Stimulated activated naive CD4-positive, alpha-beta T cell treated with Interleukin-2 at 50 U/mL for 16 hours (primary cell): Measurements from ENCODE around the gene HPCAL1.

Source experiments
- DNase-seq: peaks from one replicate; lab custom pipeline; 2025; lab: John Stamatoyannopoulos, UW

Gene HPCAL1

DNA sequence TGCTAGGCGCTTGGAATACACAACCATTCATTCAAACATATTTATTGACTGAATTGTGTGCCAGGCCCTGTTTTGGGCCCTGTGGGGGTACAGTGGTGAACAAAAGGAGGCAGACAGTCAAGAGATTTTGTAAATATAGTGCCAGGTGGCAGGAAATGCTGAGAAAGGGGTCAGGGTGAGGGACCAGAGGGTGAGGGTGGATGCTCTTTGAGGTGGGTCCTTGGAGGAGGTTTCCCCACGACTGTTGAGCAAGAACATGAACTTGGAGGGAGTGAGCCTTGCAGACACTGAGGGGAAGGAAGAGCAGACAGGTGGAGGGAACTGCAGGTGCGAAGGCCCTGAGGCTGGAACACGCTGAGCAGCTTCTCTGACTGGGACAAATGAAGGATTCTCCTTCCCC is 104.7 kb downstream of the HPCAL1 start:
- DNase-seq = no peak

DNA sequence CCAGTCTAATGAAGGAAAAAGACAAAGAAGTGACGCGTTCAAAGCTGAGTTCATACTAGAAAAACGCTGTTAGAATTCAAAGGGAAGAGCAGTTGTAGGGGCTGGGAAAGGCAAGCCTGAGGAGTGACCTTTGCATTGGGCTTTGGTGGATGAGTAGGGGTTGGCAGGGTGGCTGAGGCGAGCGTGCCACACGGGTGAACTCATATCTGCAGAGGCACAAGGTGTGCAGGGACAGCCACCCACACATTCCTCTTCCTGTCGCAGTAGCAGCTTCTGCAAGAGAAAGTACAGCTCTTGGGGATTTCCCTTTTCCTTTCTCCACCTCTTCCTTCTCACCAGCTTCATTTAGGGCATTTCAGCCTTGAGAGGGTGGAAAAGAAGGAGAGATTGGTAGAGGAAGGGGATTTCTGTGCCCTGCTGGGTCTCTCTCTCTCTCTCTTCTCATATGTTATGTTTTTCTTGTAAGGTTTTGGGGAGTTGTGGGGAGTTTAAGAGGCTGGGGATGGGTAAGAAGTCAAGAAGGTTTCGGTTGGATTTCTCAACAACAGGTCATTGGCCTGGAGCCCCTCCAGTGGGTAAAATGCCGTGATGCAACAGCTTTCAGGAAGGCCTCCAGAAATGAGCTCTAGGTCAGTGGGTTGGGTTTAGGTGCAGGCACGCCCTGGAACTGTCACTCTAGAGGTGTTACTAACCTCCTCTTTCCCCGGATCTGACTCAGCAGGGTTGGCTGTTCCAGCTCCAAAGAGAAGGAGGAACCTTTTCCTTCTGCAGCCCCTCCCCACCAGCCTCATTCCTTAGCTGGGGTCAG is 105.3 kb downstream of the HPCAL1 start:
- peak; percentile 64 for DNase-seq

DNA sequence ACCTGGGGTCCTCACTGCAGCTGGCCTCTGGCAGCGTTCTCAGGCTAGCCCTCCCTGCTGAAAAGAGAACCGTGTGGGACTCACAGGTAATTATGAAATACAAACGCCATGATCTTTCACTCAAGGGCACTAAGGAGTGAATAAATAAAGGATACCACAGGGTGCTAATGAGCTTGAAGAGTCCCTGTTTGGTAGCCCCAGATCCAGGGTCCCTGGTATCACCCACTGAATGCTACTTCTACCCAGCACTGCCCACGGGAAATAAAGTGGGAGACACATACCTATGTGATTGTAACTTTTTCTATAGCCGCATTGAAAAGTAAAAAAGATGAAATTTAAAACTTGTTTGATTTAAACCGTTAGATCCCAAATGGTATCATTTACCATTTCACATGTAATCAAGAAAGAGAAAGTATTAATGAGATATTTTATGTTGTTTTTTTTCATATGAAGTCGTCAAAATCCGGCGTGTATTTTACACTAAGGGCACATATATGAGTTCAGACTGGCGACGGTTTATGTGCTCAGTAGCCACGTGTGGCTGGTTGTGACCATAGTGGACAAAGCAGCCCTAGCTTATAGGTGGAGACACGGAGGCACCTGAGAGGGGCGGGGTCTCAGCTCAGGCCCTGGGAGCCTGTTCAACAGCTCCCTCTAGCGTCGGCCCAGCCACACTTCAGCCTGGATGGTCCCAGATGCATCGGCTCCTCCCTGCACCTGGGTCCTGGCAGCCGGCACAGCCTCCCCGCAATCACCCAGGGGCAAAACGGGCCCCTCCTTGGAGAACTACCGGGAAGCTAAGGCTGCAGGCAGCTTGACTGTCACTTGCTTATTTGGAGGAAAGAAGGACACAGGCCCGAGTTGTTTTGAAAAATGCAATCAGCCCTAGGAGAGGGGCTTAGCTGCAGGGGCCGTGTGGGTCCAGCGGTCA is 106.2 kb downstream of the HPCAL1 start:
- DNase-seq = peak; percentile 77

DNA sequence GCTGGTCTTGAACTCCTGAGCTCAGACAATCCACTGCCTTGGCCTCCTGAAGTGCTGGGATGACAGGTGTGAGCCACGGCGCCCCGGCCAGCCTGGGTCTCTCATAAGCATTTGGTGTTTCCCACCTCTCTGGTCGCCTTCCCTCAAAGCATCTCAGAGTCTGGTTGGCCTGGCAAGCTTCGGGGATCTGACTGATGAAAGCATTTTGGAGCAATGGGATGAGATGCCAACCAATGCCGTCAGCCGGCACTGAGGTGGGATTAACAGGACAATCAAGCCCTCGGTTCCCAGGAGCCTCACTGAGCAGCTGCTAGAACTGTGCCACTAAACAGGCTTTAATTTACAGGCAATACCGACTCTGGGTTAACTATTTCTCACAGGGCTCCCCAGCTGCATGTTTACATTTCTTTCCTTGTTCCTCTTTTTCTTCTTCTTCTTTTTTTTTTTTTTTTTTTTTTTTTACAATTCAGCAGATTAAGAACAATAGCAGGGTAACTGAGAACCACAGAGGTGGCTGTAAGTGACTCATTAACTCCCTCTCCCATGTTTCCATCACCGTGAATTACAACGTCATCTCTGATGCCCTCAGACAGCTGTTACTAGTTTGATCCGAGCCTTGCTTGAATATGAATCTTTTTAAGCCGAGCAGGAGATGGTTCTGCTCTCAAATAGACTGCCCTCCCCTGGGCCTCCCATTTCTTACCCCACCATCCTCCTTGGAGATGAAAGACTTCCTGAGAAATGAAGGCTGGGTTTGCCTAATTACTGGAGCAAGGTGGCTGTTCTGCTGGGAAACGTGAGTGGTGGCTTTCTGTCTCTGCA is 107.5 kb downstream of the HPCAL1 start:
- DNase-seq = no peak

DNA sequence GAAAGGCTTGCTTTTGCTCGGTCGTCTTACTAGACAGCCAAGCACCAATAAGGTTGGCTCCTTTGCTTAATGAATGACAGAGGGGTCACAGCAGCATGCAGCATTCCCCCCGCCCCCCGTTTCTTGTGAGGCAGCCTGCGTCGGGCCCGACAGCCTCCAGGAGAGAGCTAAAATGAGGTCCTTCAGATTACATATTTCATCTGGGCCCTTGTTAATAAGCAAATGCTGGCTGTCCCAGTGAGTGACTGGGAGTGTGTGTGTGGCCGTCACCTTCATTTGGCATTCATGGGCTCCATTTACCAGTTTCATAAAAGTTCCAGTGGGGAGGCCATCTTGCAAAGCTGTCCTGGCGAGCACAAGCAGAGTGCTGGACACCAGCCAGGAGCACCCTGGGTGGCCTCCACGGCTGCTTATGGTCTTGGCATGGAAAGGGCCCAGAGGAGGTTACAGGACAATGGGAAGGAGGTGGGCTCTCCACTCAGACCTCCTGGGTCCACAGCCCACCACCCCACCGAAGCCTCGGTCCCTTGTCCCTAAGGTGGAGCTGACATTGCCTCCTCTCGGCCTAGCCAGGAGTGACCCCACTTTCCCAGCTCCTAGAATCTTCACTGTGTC is 108.2 kb downstream of the HPCAL1 start:
- DNase-seq = no peak

DNA sequence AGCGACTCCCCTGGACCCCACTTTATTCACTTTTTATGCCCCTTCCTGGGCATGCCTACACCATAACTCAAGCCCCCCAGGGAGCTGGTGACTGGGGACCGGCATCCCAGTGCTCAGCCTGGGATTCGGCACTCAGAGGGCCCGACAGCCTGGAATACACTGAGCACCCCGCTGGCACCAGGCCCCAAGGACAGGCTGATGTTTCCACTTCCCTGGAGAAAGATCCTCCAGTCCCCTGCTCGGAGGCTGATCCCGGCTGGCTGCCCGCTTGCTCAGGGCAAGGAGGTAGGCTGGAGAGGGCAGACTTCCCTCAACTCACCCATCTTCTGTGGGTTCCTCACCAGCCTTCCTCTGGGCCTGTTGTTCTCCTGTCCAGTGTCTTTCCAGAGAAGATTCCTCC is 108.9 kb downstream of the HPCAL1 start:
- DNase-seq = no peak

DNA sequence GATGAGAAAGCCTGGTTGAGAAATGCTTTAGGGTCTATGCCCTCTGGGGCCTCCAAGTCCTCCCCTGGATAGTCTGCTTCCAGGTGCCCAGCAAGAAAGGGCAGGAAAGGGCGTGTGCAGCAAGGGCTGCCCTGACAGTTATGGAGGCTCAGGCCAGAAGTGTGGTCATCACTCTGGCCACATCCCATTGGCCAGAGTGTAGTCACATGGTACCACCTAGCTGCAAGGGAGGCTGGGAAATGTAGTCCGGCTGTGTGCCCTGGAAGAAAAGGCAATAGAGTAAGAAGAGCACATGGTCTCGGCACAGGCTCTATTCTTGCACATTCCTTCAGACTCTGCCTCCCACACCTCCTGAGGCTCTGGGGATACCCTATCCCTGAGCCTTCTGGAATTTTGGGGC is 109.7 kb downstream of the HPCAL1 start:
- DNase-seq = no peak

DNA sequence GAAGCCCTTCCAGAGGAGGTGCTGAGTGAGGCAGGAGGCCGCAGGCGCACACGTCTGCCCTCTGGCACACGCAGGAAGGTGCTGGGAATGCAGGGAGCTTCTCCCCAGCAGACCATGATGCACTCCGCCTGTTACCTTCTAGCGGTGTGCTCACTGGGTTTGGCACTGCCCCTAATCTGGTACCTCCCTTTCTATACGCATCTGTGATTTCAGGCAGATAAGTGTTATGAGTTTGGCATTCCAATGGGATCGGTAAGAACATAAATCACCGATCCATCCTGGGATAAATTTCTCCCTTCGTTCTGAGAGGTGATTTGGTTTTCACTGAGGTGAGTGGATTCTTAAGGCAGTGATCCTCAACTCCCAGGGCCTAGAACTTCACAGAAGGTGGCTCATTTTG is 110.8 kb downstream of the HPCAL1 start:
- no peak for DNase-seq

DNA sequence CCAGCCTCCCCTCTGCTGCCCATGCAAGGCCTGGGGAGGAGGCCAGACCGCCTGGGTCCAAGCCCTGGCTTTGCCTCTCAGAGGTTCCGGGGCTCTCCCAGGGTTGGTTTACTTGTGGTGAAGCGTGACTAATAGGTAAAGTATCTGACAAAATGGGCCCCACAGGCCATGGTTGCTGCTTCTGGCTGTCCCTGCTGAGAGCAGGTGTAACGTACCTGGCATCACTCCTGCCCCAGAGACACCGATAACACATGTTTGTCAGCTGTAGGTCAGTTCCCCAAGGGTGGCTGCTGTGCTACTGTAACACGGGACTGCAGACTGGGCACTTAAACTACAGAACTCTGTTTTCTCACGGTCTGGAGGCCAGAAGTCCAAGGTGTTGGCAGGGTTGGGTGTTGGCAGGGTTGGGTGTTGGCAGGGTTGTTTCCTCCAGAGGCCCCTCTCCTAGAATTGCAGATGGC is 111.3 kb downstream of the HPCAL1 start:
- DNase-seq = no peak

DNA sequence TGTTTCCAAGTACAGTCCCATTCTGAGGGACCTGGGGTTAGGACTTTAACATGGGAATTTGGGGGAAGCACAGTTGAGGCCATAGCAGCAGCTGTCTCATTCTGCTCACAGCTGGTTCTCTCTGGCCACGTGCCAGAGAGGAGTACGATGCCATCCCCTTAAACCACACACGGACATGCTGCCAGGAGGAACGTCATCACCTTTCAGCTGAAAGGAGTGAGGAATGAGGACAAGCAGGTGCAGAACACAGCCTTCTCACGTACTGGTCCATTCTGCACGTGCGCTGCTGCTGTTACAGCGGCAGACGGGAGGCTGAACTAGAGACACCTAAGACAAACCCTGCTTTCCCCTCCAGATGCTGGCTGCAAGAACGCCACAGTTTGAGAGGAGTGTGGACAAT is 111.9 kb downstream of the HPCAL1 start:
- DNase-seq = no peak

DNA sequence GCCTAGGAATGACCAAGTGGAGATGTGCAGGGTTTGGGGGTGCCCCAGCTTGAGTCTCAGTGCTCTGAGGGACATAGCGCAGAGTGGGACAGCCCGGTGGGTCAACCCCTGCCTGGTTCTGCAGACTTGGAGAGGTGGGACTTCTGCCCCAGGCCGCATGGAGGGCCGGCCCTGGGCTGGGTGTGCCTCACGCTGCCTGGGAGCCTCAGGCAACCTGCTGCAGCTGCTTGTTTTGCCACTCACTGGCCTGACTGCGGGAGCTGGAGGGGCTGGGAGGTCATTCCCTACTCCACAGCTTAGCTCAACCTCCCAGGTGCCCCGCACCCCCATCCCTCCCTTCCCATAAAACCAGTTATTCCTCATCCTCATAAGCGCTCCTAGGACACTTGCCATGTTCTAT is 112.3 kb downstream of the HPCAL1 start:
- DNase-seq = no peak

DNA sequence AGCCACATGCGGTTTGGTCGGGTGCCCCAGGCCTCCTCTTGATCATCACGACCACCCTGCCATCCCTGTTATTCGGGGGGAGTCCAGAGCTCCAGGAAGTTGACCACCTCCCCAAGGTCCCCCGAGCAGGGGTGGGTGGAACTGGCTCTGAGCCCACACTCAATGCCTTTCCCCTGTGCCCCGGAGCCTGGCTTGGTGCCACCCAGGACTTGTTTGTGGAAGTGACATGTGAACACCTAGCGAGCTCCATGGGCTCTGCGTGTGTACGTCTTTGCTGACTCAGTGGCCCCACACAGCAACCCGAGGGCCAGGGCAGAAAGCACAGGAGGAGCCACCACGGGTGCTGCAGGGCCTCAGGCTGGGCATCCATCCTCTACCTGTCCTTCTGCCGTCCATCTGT is 112.9 kb downstream of the HPCAL1 start:
- no peak for DNase-seq

DNA sequence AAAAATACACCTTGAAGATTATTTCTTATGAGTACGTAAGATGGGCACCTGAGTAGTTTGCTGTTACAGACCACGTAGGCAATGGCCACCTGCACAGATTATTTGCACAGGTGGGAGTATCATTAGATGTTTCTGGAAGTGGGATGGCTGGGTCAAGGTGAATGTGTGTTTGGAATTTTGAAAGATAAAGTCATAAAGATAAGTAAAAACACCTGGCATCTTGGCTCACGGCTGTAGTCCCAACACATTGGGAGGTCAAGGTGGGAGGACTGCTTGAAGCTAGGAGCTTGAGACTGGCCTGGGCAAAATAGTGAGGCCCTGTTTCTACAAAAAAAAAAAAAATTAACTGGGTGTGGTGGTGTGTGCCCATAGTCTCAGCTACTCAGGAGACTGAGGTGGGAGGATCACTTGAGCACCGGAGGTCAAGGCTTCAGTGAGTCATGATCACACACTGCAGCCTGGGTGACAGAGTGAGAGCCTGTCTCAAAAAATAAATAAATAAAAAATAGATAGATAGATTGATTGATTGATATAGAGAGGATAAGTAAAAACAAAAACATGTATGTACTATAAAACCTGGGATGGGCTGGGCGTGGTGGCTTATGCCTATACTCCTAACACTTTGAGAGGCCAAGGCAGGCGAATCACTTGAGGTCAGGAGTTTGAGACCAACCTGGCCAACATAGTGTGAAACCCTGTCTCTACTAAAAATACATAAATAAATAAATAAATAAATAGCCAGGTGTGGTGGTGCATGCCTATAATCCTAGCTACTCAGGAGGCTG is 115.0 kb downstream of the HPCAL1 start:
- no peak for DNase-seq

DNA sequence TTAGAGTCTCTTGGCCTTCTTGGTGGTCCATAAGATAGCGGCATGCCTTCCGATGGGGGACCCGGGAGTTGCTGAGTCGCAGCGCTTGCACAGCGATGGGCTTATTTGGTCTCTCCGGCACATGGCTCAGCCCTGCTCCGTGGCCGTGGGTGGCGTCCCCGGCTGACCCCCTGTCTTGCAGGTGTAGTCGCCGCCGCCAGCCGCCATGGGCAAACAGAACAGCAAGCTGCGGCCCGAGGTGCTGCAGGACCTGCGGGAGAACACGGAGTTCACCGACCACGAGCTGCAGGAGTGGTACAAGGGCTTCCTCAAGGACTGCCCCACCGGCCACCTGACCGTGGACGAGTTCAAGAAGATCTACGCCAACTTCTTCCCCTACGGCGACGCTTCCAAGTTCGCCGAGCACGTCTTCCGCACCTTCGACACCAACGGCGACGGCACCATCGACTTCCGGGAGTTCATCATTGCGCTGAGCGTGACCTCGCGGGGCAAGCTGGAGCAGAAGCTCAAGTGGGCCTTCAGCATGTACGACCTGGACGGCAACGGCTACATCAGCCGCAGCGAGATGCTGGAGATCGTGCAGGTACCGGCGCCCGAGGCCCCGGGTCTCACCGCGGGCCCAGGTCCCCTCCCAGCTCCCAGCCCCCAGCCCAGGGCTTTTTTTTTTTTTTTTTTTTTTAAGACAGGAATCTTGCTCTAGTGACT is 117.0 kb downstream of the HPCAL1 start:
- no peak for DNase-seq

DNA sequence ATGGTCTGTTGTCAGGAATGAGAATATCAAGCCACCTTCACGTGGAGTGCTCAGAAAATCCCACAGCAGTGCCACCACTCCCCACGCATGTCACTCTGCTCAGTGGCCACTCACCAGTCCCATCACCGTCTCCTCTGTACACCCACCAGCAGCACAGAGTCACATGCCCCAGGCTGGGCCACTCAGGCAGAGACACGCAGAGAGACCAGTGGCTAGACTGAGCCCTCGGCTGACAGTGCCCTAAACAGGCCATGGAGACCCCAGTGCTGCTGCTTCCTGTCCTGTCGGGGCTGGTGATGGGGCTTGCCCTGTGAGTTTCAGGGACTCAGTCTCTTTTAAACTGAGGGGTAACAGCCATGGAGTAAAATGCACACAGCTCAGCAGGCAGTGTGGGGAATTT is 119.5 kb downstream of the HPCAL1 start:
- DNase-seq = no peak

DNA sequence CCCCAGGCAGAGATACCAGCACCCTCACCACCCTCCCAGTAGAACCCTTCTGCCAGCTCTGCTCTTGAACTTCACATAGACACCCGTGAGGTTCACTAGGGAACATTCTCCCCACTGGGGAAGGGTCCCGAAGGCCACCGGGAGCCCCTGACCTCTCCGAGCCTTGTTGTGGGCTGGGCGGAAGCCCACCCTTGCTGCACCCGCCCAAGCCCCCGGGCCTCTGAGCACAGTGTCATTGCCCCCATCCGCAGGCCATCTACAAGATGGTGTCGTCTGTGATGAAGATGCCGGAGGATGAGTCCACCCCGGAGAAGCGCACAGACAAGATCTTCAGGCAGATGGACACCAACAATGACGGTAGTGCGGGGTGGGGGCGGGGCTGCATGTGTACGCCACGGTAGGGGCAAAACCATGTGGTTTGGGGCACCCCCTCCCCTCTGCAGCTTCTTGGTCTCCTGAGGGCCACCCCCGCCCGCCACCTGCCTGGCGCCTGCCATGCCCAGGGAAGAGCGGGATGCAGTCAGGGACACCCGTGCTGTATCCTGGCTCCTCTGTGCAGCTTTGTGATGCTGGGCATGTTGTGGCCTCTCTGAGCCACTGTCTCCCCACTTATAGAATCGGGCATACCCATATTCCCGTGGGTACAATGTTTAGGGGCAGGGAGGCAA is 120.2 kb downstream of the HPCAL1 start:
- DNase-seq = no peak

DNA sequence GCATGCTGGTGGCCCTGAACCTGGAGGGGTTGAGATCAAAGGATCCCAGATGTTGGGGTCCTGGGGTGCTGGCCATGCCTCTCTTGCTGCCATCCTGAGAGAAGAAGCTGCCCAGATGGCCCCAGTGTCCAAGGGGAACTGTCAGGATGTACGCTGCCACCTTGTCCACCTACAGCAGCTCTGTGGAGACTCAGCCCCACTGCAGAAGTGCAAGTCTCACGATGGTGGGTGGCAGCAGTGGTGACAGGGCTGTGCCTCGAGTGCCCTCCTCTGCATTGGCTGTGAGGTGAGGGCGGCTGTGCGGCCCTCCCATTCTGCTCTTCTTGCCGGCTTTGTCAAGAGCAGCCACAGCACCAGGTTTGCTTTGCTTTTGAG is 120.7 kb downstream of the HPCAL1 start:
- DNase-seq = no peak

DNA sequence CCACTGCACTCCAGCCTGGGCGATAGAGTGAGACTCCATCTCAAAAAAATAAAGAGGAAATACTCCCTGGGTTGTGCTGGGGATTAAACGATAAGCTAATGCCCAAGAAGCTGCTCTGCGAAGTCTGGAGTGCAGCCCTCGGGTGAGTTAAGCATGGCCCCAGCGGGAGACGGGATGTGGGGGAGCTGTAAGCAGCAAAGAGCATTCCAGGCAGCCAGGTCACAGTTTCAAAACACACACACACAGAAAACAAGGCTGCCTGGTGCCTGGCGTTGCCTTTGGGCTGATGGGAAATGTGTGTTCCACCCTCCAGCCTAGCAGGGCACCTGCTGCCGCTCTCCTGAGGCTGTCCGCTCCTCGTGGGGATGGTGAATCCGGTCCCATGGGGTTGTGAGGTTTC is 121.3 kb downstream of the HPCAL1 start:
- DNase-seq = no peak

DNA sequence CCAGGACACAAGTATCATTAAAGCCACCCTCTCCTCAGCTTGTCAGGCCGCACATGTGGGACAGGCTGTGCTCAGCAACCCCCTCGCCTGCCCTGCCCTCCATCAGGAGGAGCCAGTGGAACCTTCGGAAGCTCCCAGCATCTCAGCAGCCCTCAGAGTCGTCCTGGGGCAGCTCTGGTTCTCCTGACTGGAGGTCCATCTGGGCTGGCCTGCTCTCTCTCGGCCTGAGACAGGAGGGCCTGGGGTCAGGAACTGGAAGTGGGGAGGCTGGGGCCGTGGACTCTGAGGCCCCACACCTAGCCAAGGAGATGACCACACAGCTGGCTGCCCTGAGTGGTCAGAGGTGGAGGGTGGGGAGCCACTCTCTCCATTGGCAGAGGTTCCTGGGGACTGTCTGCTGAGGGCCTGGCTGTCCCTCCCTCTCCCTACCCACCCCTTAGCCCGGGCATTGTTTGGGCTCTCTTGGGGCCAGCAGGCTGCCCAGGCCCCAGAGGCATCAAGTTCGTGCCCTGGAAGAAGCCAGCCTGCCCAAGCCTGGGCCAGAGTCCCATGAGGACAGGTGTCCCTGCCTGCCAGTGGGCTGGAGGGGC is 122.3 kb downstream of the HPCAL1 start:
- no peak for DNase-seq
